A549 (cell line): ENCODE data around the gene OSTM1. TPM values are rescaled to one million over a fixed set of nuclear protein-coding genes. Genes with fewer than 3 reads are reported as not detected.
A peak's percentile ranks its signal among the peaks of the same experiment; 100 is the strongest.
"Not testable (repeated sequence)": the region's sequence is repeated elsewhere in the genome, so short reads cannot be mapped to it uniquely, and the experiment has no call there.

Experiments used
- ATAC-seq, 2 experiments: fragments of 200-7000 bp in 1 of 2; fragments of >200 bp in 1 of 2; cut with Nextera tagmentation in 1 of 2; cut with Tn5 transposase in 1 of 2; 3 replicates each; pipeline versions ENCODE4 v1.8.0 to v1.9.1; 2018 to 2020; ENCODE audit warnings: mild to moderate bottlenecking in 1 of 2, moderate library complexity in 1 of 2
- CTCF ChIA-PET: fragments of 300-600 bp; sonication (Branson Sonifier 250); formaldehyde crosslinking; extraction: SDS; loops from one replicate; lab custom pipeline; 2021; ENCODE audit warnings: antibody characterized with exemption, inconsistent platforms; lab: Yijun Ruan, JAX
- POLR2A ChIA-PET: fragments of 350-600 bp; formaldehyde crosslinking; extraction: SDS; loops from one replicate; lab custom pipeline; 2021; ENCODE audit warnings: antibody characterized with exemption, inconsistent platforms; lab: Yijun Ruan, JAX
- DNase-seq, 2 experiments: peaks; one replicate each; pipeline versions ENCODE4 v3.0.0 to v3.0.0-alpha.2; 2011 to 2016; ENCODE audit warnings: low read depth in 1 of 2, low spot score in 1 of 2
- FAIRE-seq: peaks from 2 replicates; lab custom pipeline; 2011; peaks lifted over from hg19 to GRCh38; lab: Jason Lieb, UNC
- H3K27ac ChIP-seq, 2 experiments: fragments of >200 bp; sonication (Bioruptor Twin); formaldehyde crosslinking; 3 replicates each; pipeline ENCODE4 v1.5.1; 2016 to 2017
- H3K4me1 ChIP-seq: fragments of >200 bp; sonication (Bioruptor Twin); formaldehyde crosslinking; 3 replicates; pipeline ENCODE4 v1.6.1; 2016
- H3K4me2 ChIP-seq: fragments of >200 bp; sonication (Bioruptor Twin); formaldehyde crosslinking; 3 replicates; pipeline ENCODE4 v1.6.1; 2016
- H3K4me3 ChIP-seq: fragments of >200 bp; sonication (Bioruptor Twin); formaldehyde crosslinking; 3 replicates; pipeline ENCODE4 v1.5.1; 2016
- H3K9me3 ChIP-seq: fragments of >200 bp; sonication (Bioruptor Twin); formaldehyde crosslinking; 3 replicates; pipeline ENCODE4 v1.6.1; 2016
- CBX8 ChIP-seq: fragments of 200-600 bp; sonication (generic); IDR thresholded peaks from 2 replicates; pipeline ENCODE4 v1.6.1; 2016
- CHD2 ChIP-seq: fragments of 150-350 bp; IDR thresholded peaks from 2 replicates; pipeline ENCODE4 v1.6.1; 2014; ENCODE audit warnings: low read length; ENCODE audit not compliant: partially characterized antibody
- CHD4 ChIP-seq: fragments of 200-600 bp; sonication (generic); IDR thresholded peaks from 2 replicates; pipeline ENCODE4 v1.6.1; 2016; ENCODE audit warnings: antibody characterized with exemption, mild to moderate bottlenecking, borderline replicate concordance
- GATA3 ChIP-seq: IDR thresholded peaks from 2 replicates; pipeline ENCODE4 v1.6.1; 2012; ENCODE audit warnings: borderline replicate concordance
- HDAC2 ChIP-seq: fragments of 200-600 bp; sonication (generic); IDR thresholded peaks from 2 replicates; pipeline ENCODE4 v1.6.1; 2016
- HEYL ChIP-seq: fragments of 250-450 bp; sonication (Bioruptor Pico); IDR thresholded peaks from 2 replicates; pipeline ENCODE4 v1.8.0; 2021; ENCODE audit warnings: mild to moderate bottlenecking, moderate library complexity
- KDM1A ChIP-seq: fragments of 200-600 bp; sonication (generic); IDR thresholded peaks from 2 replicates; pipeline ENCODE4 v1.6.1; 2016; ENCODE audit warnings: low read depth, mild to moderate bottlenecking
- MAFK ChIP-seq: fragments of 450-650 bp; IDR thresholded peaks from 2 replicates; pipeline ENCODE4 v1.6.1; 2014; ENCODE audit not compliant: partially characterized antibody
- MAZ ChIP-seq: fragments of 150-350 bp; IDR thresholded peaks from 2 replicates; pipeline ENCODE4 v1.6.1; 2014; ENCODE audit warnings: antibody characterized with exemption, low read depth, low read length, borderline replicate concordance
- NPAS2 ChIP-seq: fragments of 250-450 bp; sonication (Bioruptor Pico); IDR thresholded peaks from 2 replicates; pipeline ENCODE4 v1.8.0; 2022; ENCODE audit warnings: mild to moderate bottlenecking, moderate library complexity, borderline replicate concordance
- NR3C1 ChIP-seq: fragments of >200 bp; sonication (Bioruptor Twin); formaldehyde crosslinking; IDR thresholded peaks from 3 replicates; pipeline ENCODE4 v1.6.1; 2017
- PHF8 ChIP-seq: fragments of 200-600 bp; sonication (generic); IDR thresholded peaks from 2 replicates; pipeline ENCODE4 v1.6.1; 2016; ENCODE audit warnings: low read depth, mild to moderate bottlenecking, antibody characterized with exemption, moderate library complexity, borderline replicate concordance
- RAD21 ChIP-seq, 2 experiments: fragments of >200 bp in 1 of 2; sonication (Bioruptor Twin) in 1 of 2; formaldehyde crosslinking in 1 of 2; IDR thresholded peaks in 1 of 2; conservative IDR thresholded peaks in 1 of 2; 2 replicates in 1 of 2; 3 replicates in 1 of 2; pipeline ENCODE4 v1.6.1; 2012 to 2018; ENCODE audit warnings: inconsistent platforms in 1 of 2
- RARB ChIP-seq: fragments of 250-450 bp; sonication (Bioruptor Pico); IDR thresholded peaks from 2 replicates; pipeline ENCODE4 v1.8.0; 2021; ENCODE audit warnings: mild to moderate bottlenecking, moderate library complexity
- RFX5 ChIP-seq: fragments of 450-650 bp; IDR thresholded peaks from 2 replicates; pipeline ENCODE4 v1.7.1; 2014; ENCODE audit warnings: antibody characterized with exemption, mild to moderate bottlenecking, moderate library complexity
- SREBF2 ChIP-seq: fragments of 450-650 bp; IDR thresholded peaks from 2 replicates; pipeline ENCODE4 v1.6.1; 2014; ENCODE audit warnings: mild to moderate bottlenecking, moderate library complexity
- TP53 ChIP-seq: fragments of 250-450 bp; sonication (Bioruptor Pico); IDR thresholded peaks from 2 replicates; pipeline ENCODE4 v1.5.0; 2021; ENCODE audit warnings: mild to moderate bottlenecking, moderate library complexity
- USF2 ChIP-seq: fragments of 450-650 bp; IDR thresholded peaks from 2 replicates; pipeline ENCODE4 v1.6.1; 2014; ENCODE audit warnings: antibody characterized with exemption
- ZFP36 ChIP-seq: fragments of 450-650 bp; IDR thresholded peaks from 2 replicates; pipeline ENCODE4 v1.6.1; 2014; ENCODE audit warnings: borderline replicate concordance; ENCODE audit not compliant: partially characterized antibody
- ZNF302 ChIP-seq: fragments of 250-450 bp; sonication (Bioruptor Pico); IDR thresholded peaks from 2 replicates; pipeline ENCODE4 v1.9.0; 2021; ENCODE audit warnings: inconsistent platforms, mild to moderate bottlenecking, moderate library complexity
- WGBS: methylation state at CpG from one replicate; pipeline ENCODE4 v1.1.6; 2017; ENCODE audit errors: missing lambda C conversion rate; 5-methylcytosine and 5-hydroxymethylcytosine counted together
- polyA plus RNA-seq, 4 experiments: library from polyadenylated mRNA; depleted of rRNA in 3 of 4; stranded (reverse); fragments of >200 nt; fragmentation: RNase III in 1 of 4; extraction: RNeasy Plus Mini Kit Qiagen cat#74134 plus additional on column Dnase treatment in 1 of 4; gene quantifications; 2 replicates in 3 of 4; 3 replicates in 1 of 4; pipeline ENCODE4 v1.2.3, GENCODE V29; 2011 to 2017
- TF ChIP-seq, protein P1 (sequence below): fragments of 150-350 bp; IDR thresholded peaks from 2 replicates; pipeline ENCODE4 v1.6.1; 2014; ENCODE audit warnings: low read depth, mild to moderate bottlenecking, low read length
- TF ChIP-seq, protein P2 (sequence below): IDR thresholded peaks from 2 replicates; pipeline ENCODE4 v1.6.1; 2012
- TF ChIP-seq, protein P3 (sequence below): fragments of 250-450 bp; sonication (Bioruptor Pico); IDR thresholded peaks from 2 replicates; pipeline ENCODE4 v1.5.0; 2021; ENCODE audit warnings: mild to moderate bottlenecking, moderate library complexity, borderline replicate concordance

OSTM1 gene
- polyA plus RNA-seq, 2 of the 4 experiments (the other 2 are of a cell fraction), result 16.8 to 41.7 TPM

DNA sequence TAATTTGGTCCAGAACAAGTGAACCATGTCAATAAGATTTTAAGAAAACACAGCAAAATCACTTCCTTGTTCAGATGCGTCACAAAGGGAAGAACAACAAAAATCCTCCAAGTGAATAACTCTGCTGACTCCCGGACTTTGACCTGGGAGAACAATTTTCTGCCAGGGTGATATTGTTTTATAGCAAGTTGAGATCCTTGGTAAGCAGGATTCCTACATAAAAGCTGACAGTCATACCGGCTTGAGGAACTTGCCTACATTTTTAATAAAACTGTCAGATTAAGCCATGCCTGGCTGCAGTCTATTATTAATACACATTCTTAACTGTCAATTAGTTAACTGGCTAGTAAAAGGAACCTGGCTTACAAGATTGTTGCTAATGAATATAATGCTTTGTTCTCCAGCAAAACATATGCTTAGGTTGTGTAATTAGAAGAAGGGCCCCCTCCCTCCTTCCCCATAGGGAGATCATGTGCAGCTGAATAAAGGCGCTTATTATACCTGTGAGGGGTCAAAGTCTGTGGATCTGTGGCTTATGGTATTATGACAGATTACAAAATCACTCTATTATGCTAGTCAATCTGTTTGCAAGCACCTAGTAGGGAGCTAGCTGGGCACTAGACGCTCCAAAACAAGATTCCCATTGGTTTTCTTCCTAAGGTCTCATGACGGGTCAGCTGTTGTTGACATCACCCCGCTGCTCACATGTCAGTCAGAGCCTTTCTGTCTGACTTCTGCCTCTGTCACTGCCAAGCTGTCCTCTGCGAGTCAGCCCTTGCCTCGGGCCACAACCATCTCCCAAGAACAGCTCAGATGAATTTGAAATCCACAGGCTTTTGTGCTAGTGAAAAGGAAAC is 71.9 kb downstream of the OSTM1 start:
- Histone ChIP-seq H3K4me2 (peak overlapping the region; percentile 71), H3K9me3 (no peaks in the 10 kb centered on the region), H3K4me3 (no peak overlapping the region), H3K4me1 (peaks cover 22% of the 10 kb centered on the region), H3K27ac (peak overlapping the region; percentile 66 to 84)
- ChIA-PET CTCF (interaction anchor here (1.0 to 1.2 kb wide), 2 partner anchors 10 to 22 kb away, joined by 3 to 5 read pairs; no protein-coding TSS in a partner anchor), POLR2A (no interaction called here)
- no peak for FAIRE-seq
- peak; percentile 78 to 84 for ATAC-seq
- peak; percentile 18 to 75 for DNase-seq
- WGBS, result 24% methylated on average over 9 of the region's 9 CpGs
- TF ChIP-seq GATA3 (no peak), ZNF302 (CRISPR knock-in tag) (no peak), NR3C1 (no peak), RAD21 (conservative IDR thresholded peaks at IDR 0.05 in 1 of 2, IDR thresholded peaks at IDR 0.05 in 1 of 2) (no peak), USF2 (peak; percentile 58), CBX8 (no peak), MAFK (peak; percentile 14), PHF8 (no peak)

GRCh38 chr6:108001696-108002231 is 72.8 kb downstream of the OSTM1 start:
- Histone ChIP-seq H3K4me1 (peaks cover 22% of the 10 kb centered on the region), H3K27ac (peak overlapping the region; percentile 66 to 84), H3K4me2 (peak overlapping the region; percentile 71), H3K4me3 (no peak overlapping the region), H3K9me3 (no peaks in the 10 kb centered on the region)
- ATAC-seq, result peak in 1 of 2 experiments; percentile 61; a peak in 3 of 6 replicates
- no peak for TF ChIP-seq RARB
- no peak for TF ChIP-seq ZFP36
- TF ChIP-seq TP53 (CRISPR knock-in tag), result no peak
- TF ChIP-seq CHD4, result no peak
- TF ChIP-seq MAFK, result no peak
- TF ChIP-seq RFX5, result no peak
- TF ChIP-seq, protein P1, sequence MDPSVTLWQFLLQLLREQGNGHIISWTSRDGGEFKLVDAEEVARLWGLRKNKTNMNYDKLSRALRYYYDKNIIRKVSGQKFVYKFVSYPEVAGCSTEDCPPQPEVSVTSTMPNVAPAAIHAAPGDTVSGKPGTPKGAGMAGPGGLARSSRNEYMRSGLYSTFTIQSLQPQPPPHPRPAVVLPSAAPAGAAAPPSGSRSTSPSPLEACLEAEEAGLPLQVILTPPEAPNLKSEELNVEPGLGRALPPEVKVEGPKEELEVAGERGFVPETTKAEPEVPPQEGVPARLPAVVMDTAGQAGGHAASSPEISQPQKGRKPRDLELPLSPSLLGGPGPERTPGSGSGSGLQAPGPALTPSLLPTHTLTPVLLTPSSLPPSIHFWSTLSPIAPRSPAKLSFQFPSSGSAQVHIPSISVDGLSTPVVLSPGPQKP, result no peak
- TF ChIP-seq MAZ, result no peak
- TF ChIP-seq CHD2, result no peak
- no peak for TF ChIP-seq KDM1A
- TF ChIP-seq HEYL (CRISPR knock-in tag), result no peak
- TF ChIP-seq SREBF2, result no peak
- TF ChIP-seq, protein P2, sequence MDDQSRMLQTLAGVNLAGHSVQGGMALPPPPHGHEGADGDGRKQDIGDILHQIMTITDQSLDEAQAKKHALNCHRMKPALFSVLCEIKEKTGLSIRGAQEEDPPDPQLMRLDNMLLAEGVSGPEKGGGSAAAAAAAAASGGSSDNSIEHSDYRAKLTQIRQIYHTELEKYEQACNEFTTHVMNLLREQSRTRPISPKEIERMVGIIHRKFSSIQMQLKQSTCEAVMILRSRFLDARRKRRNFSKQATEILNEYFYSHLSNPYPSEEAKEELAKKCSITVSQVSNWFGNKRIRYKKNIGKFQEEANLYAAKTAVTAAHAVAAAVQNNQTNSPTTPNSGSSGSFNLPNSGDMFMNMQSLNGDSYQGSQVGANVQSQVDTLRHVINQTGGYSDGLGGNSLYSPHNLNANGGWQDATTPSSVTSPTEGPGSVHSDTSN, result no peak
- TF ChIP-seq NPAS2, result no peak
- no peak for TF ChIP-seq HDAC2
- TF ChIP-seq, protein P3, sequence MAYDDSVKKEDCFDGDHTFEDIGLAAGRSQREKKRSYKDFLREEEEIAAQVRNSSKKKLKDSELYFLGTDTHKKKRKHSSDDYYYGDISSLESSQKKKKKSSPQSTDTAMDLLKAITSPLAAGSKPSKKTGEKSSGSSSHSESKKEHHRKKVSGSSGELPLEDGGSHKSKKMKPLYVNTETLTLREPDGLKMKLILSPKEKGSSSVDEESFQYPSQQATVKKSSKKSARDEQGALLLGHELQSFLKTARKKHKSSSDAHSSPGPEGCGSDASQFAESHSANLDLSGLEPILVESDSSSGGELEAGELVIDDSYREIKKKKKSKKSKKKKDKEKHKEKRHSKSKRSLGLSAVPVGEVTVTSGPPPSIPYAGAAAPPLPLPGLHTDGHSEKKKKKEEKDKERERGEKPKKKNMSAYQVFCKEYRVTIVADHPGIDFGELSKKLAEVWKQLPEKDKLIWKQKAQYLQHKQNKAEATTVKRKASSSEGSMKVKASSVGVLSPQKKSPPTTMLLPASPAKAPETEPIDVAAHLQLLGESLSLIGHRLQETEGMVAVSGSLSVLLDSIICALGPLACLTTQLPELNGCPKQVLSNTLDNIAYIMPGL (CRISPR knock-in tag), result no peak
- POLR2A ChIA-PET, result no interaction called here
- FAIRE-seq, result no peak
- CTCF ChIA-PET, result interaction anchor here (1.0 kb wide), 1 partner anchor 9 kb away, joined by 3 read pairs; no protein-coding TSS in a partner anchor
- WGBS, result 75% methylated on average over 5 of the region's 7 CpGs
- DNase-seq, result peak in 1 of 2 experiments; percentile 9

DNA sequence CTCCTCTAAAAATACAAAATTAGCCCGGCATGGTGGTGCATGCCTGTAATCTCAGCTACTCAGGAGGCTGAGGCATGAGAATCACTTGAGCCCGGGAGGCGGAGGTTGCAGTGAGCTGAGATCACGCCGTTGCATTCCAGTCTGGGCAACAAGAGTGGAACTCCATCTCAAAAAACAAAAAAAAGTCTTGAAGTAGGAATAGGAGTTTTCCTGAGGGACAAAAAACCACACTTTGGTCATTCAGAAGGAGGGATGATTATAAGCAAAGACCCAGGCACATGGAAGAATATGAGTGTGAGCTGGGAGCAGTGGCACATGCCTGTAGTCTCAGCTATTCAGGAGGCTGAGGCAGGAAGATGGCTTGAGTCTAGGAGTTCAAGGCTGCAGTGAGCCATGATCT is 74.3 kb downstream of the OSTM1 start:
- WGBS, result 87% methylated on average over 5 of the region's 5 CpGs
- ATAC-seq, CTCF ChIA-PET, H3K27ac ChIP-seq, H3K9me3 ChIP-seq, POLR2A ChIA-PET, FAIRE-seq, DNase-seq, H3K4me2 ChIP-seq, H3K4me3 ChIP-seq: not testable (repeated sequence)
- H3K4me1 ChIP-seq, result peaks cover 22% of the 10 kb centered on the region
